H1 (cell line): Measurements from ENCODE around the gene PPARGC1A. TPM values are rescaled to one million over a fixed set of nuclear protein-coding genes. Genes with fewer than 3 reads are reported as not detected.

Experiments
- CTCF ChIA-PET: fragments of 300-600 bp; sonication (Branson Sonifier 250); formaldehyde crosslinking; loops from one replicate; lab custom pipeline; 2021; ENCODE audit not compliant: partially characterized antibody; lab: Charles Lee
- POLR2A ChIA-PET: fragments of 300-600 bp; sonication (Branson Sonifier 250); formaldehyde crosslinking; loops from one replicate; lab custom pipeline; 2021; ENCODE audit warnings: inconsistent platforms; ENCODE audit not compliant: partially characterized antibody; lab: Charles Lee
- DNase-seq, 2 experiments: peaks; one replicate each; pipeline versions ENCODE4 v3.0.0 to v3.0.0-alpha.2; 2010 to 2022; ENCODE audit warnings: low spot score in 2 of 2, low read depth in 1 of 2, mixed read lengths in 1 of 2
- FAIRE-seq: peaks from 2 replicates; lab custom pipeline; 2011; peaks lifted over from hg19 to GRCh38; lab: Jason Lieb, UNC
- H2AFZ ChIP-seq: 2 replicates; pipeline ENCODE4 v1.8.1; 2012; ENCODE audit warnings: low read length, inconsistent platforms
- H2AK5ac ChIP-seq: 2 replicates; pipeline ENCODE4 v1.6.1; 2013; ENCODE audit warnings: low read depth, low read length
- H2BK120ac ChIP-seq: replicated peaks from 2 replicates; pipeline ENCODE3; 2013; ENCODE audit warnings: low read depth, low read length, inconsistent platforms
- H2BK12ac ChIP-seq: 2 replicates; pipeline ENCODE4 v1.6.1; 2013; ENCODE audit warnings: low read depth, low read length
- H2BK15ac ChIP-seq: 2 replicates; pipeline ENCODE4 v1.6.1; 2013; ENCODE audit warnings: low read length
- H2BK20ac ChIP-seq: 2 replicates; pipeline ENCODE4 v1.6.1; 2013; ENCODE audit warnings: low read length
- H2BK5ac ChIP-seq: 2 replicates; pipeline ENCODE4 v1.6.1; 2013; ENCODE audit warnings: low read depth, low read length
- H3K14ac ChIP-seq: 2 replicates; pipeline ENCODE4 v1.6.1; 2013; ENCODE audit warnings: inconsistent platforms; ENCODE audit not compliant: insufficient read length
- H3K18ac ChIP-seq: 2 replicates; pipeline ENCODE4 v1.6.1; 2013; ENCODE audit warnings: low read length; ENCODE audit errors: extremely low read depth
- H3K23ac ChIP-seq: 2 replicates; pipeline ENCODE4 v1.6.1; 2013; ENCODE audit warnings: inconsistent platforms; ENCODE audit not compliant: insufficient read length
- H3K23me2 ChIP-seq: 2 replicates; pipeline ENCODE4 v1.6.1; 2013; ENCODE audit warnings: low read depth, low read length
- H3K27ac ChIP-seq: 2 replicates; pipeline ENCODE4 v1.6.1; 2011; ENCODE audit warnings: low read depth, low read length, inconsistent platforms
- H3K27me3 ChIP-seq, 4 experiments: replicated peaks in 1 of 4; 1 replicate in 1 of 4; 2 replicates in 3 of 4; pipeline versions ENCODE4 v1.6.1 to v1.8.1; 2011 to 2013; ENCODE audit warnings: low read length in 3 of 4, mild to moderate bottlenecking in 3 of 4, inconsistent platforms in 2 of 4, mixed read lengths in 2 of 4, moderate library complexity in 1 of 4; ENCODE audit not compliant: control insufficient read depth in 3 of 4, insufficient read depth in 3 of 4; ENCODE audit errors: extremely low read depth in 1 of 4
- H3K36me3 ChIP-seq, 4 experiments: 2 replicates each; pipeline versions ENCODE4 v1.6.1 to v1.8.1; 2011 to 2013; ENCODE audit warnings: mild to moderate bottlenecking in 4 of 4, low read length in 3 of 4, moderate library complexity in 2 of 4, control low read depth in 1 of 4, inconsistent platforms in 1 of 4; ENCODE audit not compliant: insufficient read depth in 4 of 4, control insufficient read depth in 2 of 4
- H3K4ac ChIP-seq: replicated peaks from 2 replicates; pipeline ENCODE3; 2013; ENCODE audit warnings: low read length, low read depth, mixed read lengths, inconsistent platforms; ENCODE audit not compliant: insufficient read length
- H3K4me1 ChIP-seq, 4 experiments: replicated peaks in 1 of 4; 1 replicate in 1 of 4; 2 replicates in 3 of 4; pipeline versions ENCODE4 v1.6.1 to v1.8.1; 2011 to 2013; ENCODE audit warnings: low read length in 3 of 4, inconsistent platforms in 2 of 4, mixed read lengths in 1 of 4; ENCODE audit not compliant: insufficient read depth in 4 of 4, control insufficient read depth in 3 of 4
- H3K4me2 ChIP-seq, 2 experiments: 2 replicates each; pipeline versions ENCODE4 v1.6.1 to v1.8.1; 2011 to 2013; ENCODE audit warnings: low read depth in 2 of 2, low read length in 2 of 2, control low read depth in 1 of 2, inconsistent platforms in 1 of 2, mild to moderate bottlenecking in 1 of 2; ENCODE audit not compliant: insufficient read depth in 1 of 2
- H3K4me3 ChIP-seq, 4 experiments: fragments of 200-600, 300-600 bp in 1 of 4; sonication (generic), shearing (Covaris generic), sonication (Bioruptor Twin) in 1 of 4; 2 replicates each; pipeline versions ENCODE4 v1.5.1 to v1.8.1; 2011 to 2016; ENCODE audit warnings: low read length in 4 of 4, low read depth in 3 of 4, control low read depth in 2 of 4, inconsistent platforms in 2 of 4, mild to moderate bottlenecking in 2 of 4, mixed read lengths in 1 of 4, moderate library complexity in 1 of 4; ENCODE audit not compliant: insufficient read depth in 2 of 4; ENCODE audit errors: extremely low read depth in 1 of 4
- H3K56ac ChIP-seq: replicated peaks from 2 replicates; pipeline ENCODE3; 2013; ENCODE audit warnings: low read depth, mild to moderate bottlenecking, mixed read lengths, low read length, inconsistent platforms; ENCODE audit not compliant: insufficient read length
- H3K79me1 ChIP-seq: 2 replicates; pipeline ENCODE4 v1.6.1; 2013; ENCODE audit warnings: low read depth, low read length, control low read depth
- H3K79me2 ChIP-seq, 2 experiments: 2 replicates each; pipeline versions ENCODE4 v1.6.1 to v1.8.1; 2012 to 2013; ENCODE audit warnings: low read length in 2 of 2, mild to moderate bottlenecking in 2 of 2, inconsistent platforms in 1 of 2; ENCODE audit not compliant: insufficient read depth in 2 of 2, control insufficient read depth in 1 of 2
- H3K9ac ChIP-seq, 4 experiments: replicated peaks in 1 of 4; 1 replicate in 1 of 4; 2 replicates in 3 of 4; pipeline versions ENCODE4 v1.6.1 to v1.8.1; 2011 to 2013; ENCODE audit warnings: low read depth in 3 of 4, low read length in 3 of 4, control low read depth in 2 of 4, mild to moderate bottlenecking in 2 of 4, moderate library complexity in 2 of 4, inconsistent platforms in 1 of 4; ENCODE audit errors: extremely low read depth in 1 of 4
- H3K9me3 ChIP-seq, 2 experiments: 2 replicates each; pipeline versions ENCODE4 v1.6.1 to v1.8.1; 2012 to 2013; ENCODE audit warnings: mild to moderate bottlenecking in 2 of 2, moderate library complexity in 2 of 2, control low read depth in 1 of 2, inconsistent platforms in 1 of 2, low read depth in 1 of 2, low read length in 1 of 2, mixed read lengths in 1 of 2; ENCODE audit not compliant: insufficient read depth in 2 of 2
- H4K20me1 ChIP-seq, 2 experiments: replicated peaks in 1 of 2; 2 replicates each; pipeline versions ENCODE3 to v1.8.1; 2011 to 2013; ENCODE audit warnings: inconsistent platforms in 2 of 2, low read length in 2 of 2, mild to moderate bottlenecking in 1 of 2; ENCODE audit not compliant: insufficient read depth in 2 of 2, control insufficient read depth in 1 of 2
- H4K5ac ChIP-seq: 2 replicates; pipeline ENCODE4 v1.6.1; 2013; ENCODE audit warnings: low read length, low read depth, mixed read lengths, inconsistent platforms; ENCODE audit not compliant: insufficient read length
- H4K8ac ChIP-seq: 2 replicates; pipeline ENCODE4 v1.8.0; 2013; ENCODE audit warnings: mild to moderate bottlenecking, moderate library complexity, low read length, inconsistent platforms; ENCODE audit not compliant: insufficient read depth; ENCODE audit errors: extremely low read depth
- H4K91ac ChIP-seq: replicated peaks from 2 replicates; pipeline ENCODE3; 2013; ENCODE audit warnings: low read length, mixed read lengths, inconsistent platforms; ENCODE audit not compliant: insufficient read length
- E2F6 ChIP-seq: IDR thresholded peaks from 2 replicates; pipeline ENCODE4 v1.6.1; 2012; ENCODE audit warnings: inconsistent platforms
- EGR1 ChIP-seq: IDR thresholded peaks from 2 replicates; pipeline ENCODE4 v1.6.1; 2011; ENCODE audit warnings: low read depth, low read length, borderline replicate concordance
- HDAC6 ChIP-seq: IDR thresholded peaks from one replicate; pipeline ENCODE4 v1.7.1; 2012; ENCODE audit warnings: low read depth, mild to moderate bottlenecking, inconsistent platforms, low read length, moderate library complexity
- TAF7 ChIP-seq: optimal IDR thresholded peaks from 2 replicates; pipeline ENCODE3; 2011; ENCODE audit warnings: low read depth, mild to moderate bottlenecking, inconsistent platforms, low read length, moderate library complexity, borderline replicate concordance
- WGBS, 2 experiments: shearing (Covaris generic) in 1 of 2; methylation state at CpG; one replicate each; pipeline versions ENCODE4 v1.1.6 to v1.1.7; 2013 to 2015; ENCODE audit warnings: low lambda C conversion rate in 2 of 2, mixed read lengths in 2 of 2, inconsistent platforms in 1 of 2, low coverage in 1 of 2, missing lambda C conversion rate in 1 of 2; ENCODE audit not compliant: insufficient replicate concordance in 2 of 2, insufficient coverage in 1 of 2, insufficient read length in 1 of 2; ENCODE audit errors: extremely low coverage in 1 of 2, missing lambda C conversion rate in 1 of 2; 5-methylcytosine and 5-hydroxymethylcytosine counted together
- polyA plus RNA-seq, 7 experiments: library from polyadenylated mRNA; depleted of rRNA in 3 of 7; stranded (reverse) in 5 of 7; unstranded in 2 of 7; fragments of >200 nt in 5 of 7; fragments of 200-250 nt in 2 of 7; gene quantifications; 1 replicate in 5 of 7; 2 replicates in 1 of 7; 4 replicates in 1 of 7; pipeline versions ENCODE4 v1.2.1 to v1.2.3, GENCODE V29; 2011 to 2013; ENCODE audit warnings: missing spikeins in 2 of 7, mixed read lengths in 2 of 7
- total RNA-seq: library from RNA; stranded (reverse); fragmentation: NEBNext Ultra II Directional; extraction: Animal tissue kit (Norgen Biotek cat#: 25700); gene quantifications from 2 replicates; pipeline ENCODE4 v1.2.1, GENCODE V29; 2021

Gene PPARGC1A
- total and polyA plus RNA-seq, 2 of the 8 experiments (the other 6 are each of a cell fraction or from before 2014, with no cell fraction given), result 0.54 to 1.4 TPM

DNA sequence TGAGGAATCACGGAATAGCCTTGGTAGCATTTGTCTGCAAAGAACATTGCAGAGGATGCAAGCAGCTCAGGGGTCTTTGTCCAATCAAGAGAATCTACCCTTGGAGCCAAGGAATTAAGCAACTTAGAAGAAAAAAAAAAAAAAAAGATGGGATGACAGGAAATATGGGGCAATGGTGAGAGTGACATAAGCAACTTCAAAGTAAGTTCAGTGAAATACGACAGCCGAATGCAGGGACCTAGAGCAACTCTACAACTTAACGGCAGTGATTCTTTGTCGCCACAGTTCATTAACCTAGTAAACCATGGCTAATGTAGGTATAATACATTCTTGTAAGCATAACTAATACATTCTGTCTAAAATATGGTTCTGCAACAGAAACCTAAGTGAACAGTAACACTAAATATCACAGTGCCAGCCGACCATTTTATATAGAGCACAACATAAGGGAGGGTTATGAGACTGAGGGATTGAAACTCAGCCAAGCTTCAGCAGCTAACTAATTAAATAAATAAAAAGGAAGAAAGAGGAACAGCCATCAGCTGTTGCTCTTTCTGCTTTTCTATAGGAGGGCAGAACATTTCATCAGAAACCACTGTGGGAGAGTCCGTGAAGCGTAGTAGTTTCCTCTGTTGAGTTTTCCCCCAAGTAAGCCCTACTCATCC is 74.7 kb downstream of the PPARGC1A start:
- no peak overlapping the region for H4K91ac ChIP-seq
- no peaks in the 10 kb centered on the region for H3K4me1 ChIP-seq
- no peak overlapping the region for H3K56ac ChIP-seq
- no peaks in the 10 kb centered on the region for H3K9me3 ChIP-seq
- no peak overlapping the region for H2AK5ac ChIP-seq
- CTCF ChIA-PET, result no interaction called here
- DNase-seq (no peak), FAIRE-seq (no peak)
- no peak overlapping the region for H3K4me3 ChIP-seq
- no peak overlapping the region for H3K9ac ChIP-seq
- no peak overlapping the region for H2BK20ac ChIP-seq
- POLR2A ChIA-PET, result no interaction called here
- TF ChIP-seq EGR1 (no peak), E2F6 (no peak), HDAC6 (no peak), TAF7 (no peak)
- no peak overlapping the region for H2AFZ ChIP-seq
- no peaks in the 10 kb centered on the region for H3K79me1 ChIP-seq
- no peaks in the 10 kb centered on the region for H3K27me3 ChIP-seq
- 88% methylated on average over 8 of the region's 8 CpGs; no CpG with 5 or more reads in 1 of the 2 experiments for WGBS, 2 experiments
- no peaks in the 10 kb centered on the region for H3K36me3 ChIP-seq
- H3K79me2 ChIP-seq, result no peaks in the 10 kb centered on the region
- H4K5ac ChIP-seq, result no peak overlapping the region
- no peak overlapping the region for H2BK15ac ChIP-seq
- H4K20me1 ChIP-seq, result no peaks in the 10 kb centered on the region
- H2BK120ac ChIP-seq, result no peak overlapping the region
- H2BK5ac ChIP-seq, result no peak overlapping the region
- H2BK12ac ChIP-seq, result no peak overlapping the region
- H3K23ac ChIP-seq, result no peak overlapping the region
- H3K4ac ChIP-seq, result no peak overlapping the region
- H3K4me2 ChIP-seq, result no peak overlapping the region
- H4K8ac ChIP-seq, result no peak overlapping the region
- H3K23me2 ChIP-seq, result no peaks in the 10 kb centered on the region
- no peak overlapping the region for H3K27ac ChIP-seq
- no peak overlapping the region for H3K18ac ChIP-seq
- no peak overlapping the region for H3K14ac ChIP-seq
